ENCODE measurements around the gene TTC9C. TPM values are rescaled to one million over a fixed set of nuclear protein-coding genes. Genes with fewer than 3 reads are reported as not detected.
"Not testable (repeated sequence)": the region's sequence is repeated elsewhere in the genome, so short reads cannot be mapped to it uniquely, and the experiment has no call there.

The TTC9C gene
- total RNA-seq, 1 donor from 2014 or later, result 28.9 TPM

DNA sequence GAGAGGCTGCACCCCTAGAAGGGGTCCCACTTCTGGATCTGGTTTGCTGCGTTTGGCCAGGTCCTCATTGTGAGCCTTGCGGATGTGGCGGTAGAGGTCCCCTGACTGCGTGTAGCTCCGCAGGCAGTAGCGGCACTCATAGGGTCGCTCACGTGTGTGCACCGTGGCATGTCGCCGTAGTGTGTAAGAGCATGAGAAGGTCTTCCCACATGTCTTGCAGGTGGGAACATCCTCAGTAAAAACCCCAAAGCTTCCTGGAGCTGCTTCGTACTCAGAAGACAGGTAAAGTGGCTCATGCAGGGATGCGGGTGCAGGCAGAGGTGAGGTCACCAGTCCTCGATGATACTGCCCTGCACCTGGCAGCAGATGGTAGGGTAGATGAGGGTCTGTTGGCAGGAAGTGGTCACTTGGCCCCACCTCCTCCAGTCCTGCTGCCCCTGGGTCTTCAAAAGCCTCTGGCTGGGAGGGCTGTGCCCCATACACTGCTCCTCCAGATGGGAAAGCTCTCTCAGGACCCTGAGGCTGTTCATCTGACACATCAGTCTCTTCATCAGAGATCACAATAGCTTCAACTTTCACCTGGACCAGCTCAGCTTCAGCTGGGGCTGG lies 24.0 kb downstream of the TTC9C start:
- no peak for DNase-seq

DNA sequence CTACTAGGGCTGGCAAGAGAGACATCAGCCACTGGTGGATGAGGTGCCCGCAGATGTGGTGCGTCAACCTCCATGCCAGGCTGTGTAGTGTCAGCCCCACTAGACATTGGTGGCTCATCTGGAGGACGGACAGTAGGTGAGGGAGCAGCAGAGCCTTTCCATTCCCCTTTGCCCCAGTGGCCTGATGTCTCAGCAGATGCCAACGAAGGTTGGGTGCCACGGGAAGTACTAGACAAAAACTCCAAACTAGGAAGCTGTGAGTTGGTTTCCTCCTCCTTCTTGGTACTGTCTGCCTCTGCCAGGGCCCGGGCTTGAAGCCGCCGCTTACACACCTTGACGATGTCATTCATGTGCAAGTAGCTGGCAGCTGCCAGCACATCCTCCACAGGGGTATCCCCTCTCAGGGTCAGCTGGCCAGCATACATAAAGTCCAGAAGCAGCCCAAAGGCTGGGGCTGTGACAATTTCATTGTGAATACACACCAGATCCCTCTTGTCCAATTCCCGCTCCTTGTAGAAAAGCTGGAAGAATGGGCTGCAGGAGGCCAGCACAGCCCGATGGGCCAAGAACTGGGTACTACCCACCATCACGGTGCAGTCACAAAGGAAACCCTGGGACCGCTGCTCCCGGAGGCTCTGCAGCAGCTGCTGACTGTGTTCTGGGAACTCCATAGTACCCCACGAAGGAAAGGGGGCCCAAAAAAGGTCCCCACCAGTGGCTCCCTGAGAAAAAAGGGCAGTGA lies 24.9 kb downstream of the TTC9C start:
- no peak for DNase-seq

GRCh38 chr11:62753736-62754603 lies 25.7 kb downstream of the TTC9C start, which contains the start of gene ZBTB3:
Gene ZBTB3 (minus strand): TSS chr11:62754160. CDS start chr11:62753664, 496 bp downstream.
- peak; percentile 100 for DNase-seq

GRCh38 chr11:62755086-62755615 lies 26.9 kb downstream of the TTC9C start:
- no peak for DNase-seq

GRCh38 chr11:62757846-62758788 lies 29.8 kb downstream of the TTC9C start:
- no peak for DNase-seq

- DNase-seq, result not testable (repeated sequence)
Observed at GRCh38 chr11:62760867-62761227, 32.6 kb downstream of the TTC9C start.

- DNase-seq, result no peak
Observed at GRCh38 chr11:62770778-62771143, 42.5 kb downstream of the TTC9C start.

DNA sequence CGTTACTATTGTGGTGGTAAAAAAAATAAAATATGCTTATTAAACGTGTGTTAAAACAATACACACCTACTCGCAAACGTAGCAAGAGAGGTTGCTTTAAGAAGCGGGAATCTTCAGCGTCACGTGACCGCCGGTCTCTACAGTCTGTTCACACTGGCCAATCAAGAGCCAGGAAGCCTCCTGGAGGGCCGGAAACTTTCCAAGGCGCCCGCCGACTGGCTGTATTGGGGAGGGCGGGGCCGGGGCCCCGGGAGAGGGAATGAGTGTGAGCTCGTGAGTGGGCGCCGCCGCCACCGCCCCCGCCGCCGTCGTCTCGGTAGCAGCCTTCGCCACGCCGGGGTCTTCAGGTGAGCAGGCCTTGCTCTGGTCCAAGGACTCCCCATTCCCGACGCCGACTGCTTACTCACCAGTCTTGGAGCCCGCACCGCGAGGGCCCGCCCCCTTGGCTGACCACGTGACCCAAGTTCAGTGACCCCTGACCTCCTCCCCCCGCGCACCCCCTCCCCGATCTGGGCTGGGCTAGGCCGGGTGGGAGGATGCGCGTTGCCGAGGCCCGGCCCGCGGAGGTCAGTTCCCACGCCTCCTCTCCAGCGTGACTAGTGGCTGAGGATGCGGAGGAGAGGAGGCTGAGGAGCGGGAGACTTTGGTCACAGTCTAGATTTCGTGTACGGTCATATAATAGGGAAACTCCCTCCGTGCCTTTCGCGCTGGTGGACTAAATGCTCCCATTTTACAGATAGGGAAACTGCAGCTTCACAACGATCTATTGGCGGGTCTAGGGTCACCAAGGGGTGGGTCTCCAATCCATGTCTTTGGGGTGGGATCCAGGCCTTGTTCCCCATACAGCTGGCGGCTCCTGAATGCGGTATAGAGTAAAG lies 43.1 kb downstream of the TTC9C start, which contains the start of gene TAF6L:
Gene TAF6L (plus strand): TSS at position 253 of the 878 bp plus-strand sequence. CDS start 4,388 bp downstream, outside the sequence.
- DNase-seq, result peak; percentile 98

DNA sequence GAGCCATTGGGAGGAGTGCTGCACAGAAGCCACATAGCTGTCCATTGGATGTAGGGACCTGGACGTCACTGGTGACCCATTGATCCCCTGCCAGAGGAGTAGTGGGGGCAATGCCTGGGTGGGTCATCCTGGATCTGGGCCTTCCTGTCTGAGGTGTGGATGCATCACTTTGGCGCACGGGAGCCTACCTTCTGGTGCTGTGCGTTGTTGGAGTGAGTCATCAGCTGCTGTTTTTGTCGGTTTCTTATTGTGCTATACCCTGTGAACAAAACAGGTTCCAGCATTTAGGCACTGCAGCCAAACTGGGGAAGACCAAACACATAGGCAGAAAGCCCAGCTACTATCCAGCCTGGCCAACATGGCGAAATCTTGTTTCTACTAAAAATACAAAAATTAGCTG lies 46.1 kb downstream of the TTC9C start:
- peak; percentile 42 for DNase-seq

DNA sequence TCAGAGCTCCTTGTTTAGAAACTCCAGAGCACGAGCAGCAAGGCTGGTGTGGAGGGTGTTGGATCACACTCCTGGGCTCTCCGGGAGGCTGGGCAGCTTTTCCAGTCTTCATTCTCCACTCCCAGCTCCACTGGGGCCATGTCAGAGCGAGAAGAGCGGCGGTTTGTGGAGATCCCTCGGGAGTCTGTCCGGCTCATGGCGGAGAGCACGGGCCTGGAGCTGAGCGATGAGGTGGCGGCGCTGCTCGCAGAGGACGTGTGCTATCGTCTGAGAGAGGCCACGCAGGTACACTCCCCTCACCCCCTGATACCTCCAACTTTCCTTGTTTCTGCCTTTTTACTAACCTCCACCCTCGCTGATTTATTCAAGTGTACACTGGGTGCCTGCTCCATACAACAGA lies 47.4 kb downstream of the TTC9C start:
- no peak for DNase-seq

GRCh38 chr11:62777389-62777788 lies 49.1 kb downstream of the TTC9C start:
- no peak for DNase-seq

DNA sequence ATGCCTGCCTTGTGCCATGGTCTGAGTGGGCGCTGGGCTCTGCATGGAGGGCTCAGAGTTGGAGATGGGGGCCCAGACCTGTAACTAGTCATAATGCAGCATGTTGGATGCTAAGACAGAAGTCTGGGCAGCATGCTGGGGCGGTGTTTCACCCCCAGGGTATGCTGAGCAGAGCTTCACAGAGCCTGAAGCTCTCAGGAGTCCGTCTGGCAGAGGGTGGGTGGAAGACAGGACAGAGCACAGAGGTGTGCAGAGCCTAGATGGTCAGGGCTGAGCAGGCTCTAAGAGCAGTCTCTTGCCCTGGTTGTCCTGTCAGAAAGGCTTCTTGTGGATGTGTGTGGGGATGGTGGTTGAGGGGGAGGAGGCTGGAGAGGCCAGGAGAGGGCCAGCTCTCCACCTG lies 50.2 kb downstream of the TTC9C start:
- no peak for DNase-seq

GRCh38 chr11:62782753-62783152 lies 54.5 kb downstream of the TTC9C start:
- no peak for DNase-seq

GRCh38 chr11:62786318-62787004 lies 58.2 kb downstream of the TTC9C start:
- peak; percentile 90 for DNase-seq

- DNase-seq, result peak; percentile 99
Observed at GRCh38 chr11:62787005-62787759, 58.9 kb downstream of the TTC9C start, which contains the start of gene TMEM179B. Gene TMEM179B (plus strand): TSS chr11:62787402. CDS start chr11:62787432, 30 bp downstream.
